Measurements from ENCODE around the gene CROCC.
"Not testable (repeated sequence)": the region's sequence is repeated elsewhere in the genome, so short reads cannot be mapped to it uniquely, and the experiment has no call there.

Gene CROCC

GRCh38 chr1:16931206-16931934 is 9.6 kb downstream of the CROCC start:
- H3K27me3 Mint-ChIP-seq (ENCODE audit: low read depth); H3K4me1 Mint-ChIP-seq (ENCODE audit: low read depth); H3K27ac Mint-ChIP-seq; DNase-seq (ENCODE audit: low spot score); H3K4me3 Mint-ChIP-seq; H3K9me3 Mint-ChIP-seq; H3K36me3 Mint-ChIP-seq (ENCODE audit: low read depth): not testable (repeated sequence)

GRCh38 chr1:16933945-16934344 is 12.2 kb downstream of the CROCC start:
- H3K4me1 Mint-ChIP-seq (ENCODE audit: low read depth); H3K27ac Mint-ChIP-seq; H3K27me3 Mint-ChIP-seq (ENCODE audit: low read depth); DNase-seq (ENCODE audit: low spot score); H3K4me3 Mint-ChIP-seq; H3K36me3 Mint-ChIP-seq (ENCODE audit: low read depth); H3K9me3 Mint-ChIP-seq: not testable (repeated sequence)

GRCh38 chr1:16936580-16936979 is 14.8 kb downstream of the CROCC start:
- H3K36me3 Mint-ChIP-seq (ENCODE audit: low read depth); H3K4me3 Mint-ChIP-seq; H3K9me3 Mint-ChIP-seq; H3K27ac Mint-ChIP-seq; DNase-seq (ENCODE audit: low spot score); H3K27me3 Mint-ChIP-seq (ENCODE audit: low read depth); H3K4me1 Mint-ChIP-seq (ENCODE audit: low read depth): not testable (repeated sequence)

- H3K9me3 Mint-ChIP-seq: no peaks in the 10 kb centered on the region
- no peaks in the 10 kb centered on the region for H3K36me3 Mint-ChIP-seq (ENCODE audit: low read depth)
- no peaks in the 10 kb centered on the region for H3K27me3 Mint-ChIP-seq (ENCODE audit: low read depth)
- DNase-seq (ENCODE audit: low spot score): no peak
- H3K4me3 Mint-ChIP-seq: no peak overlapping the region
- no peak overlapping the region for H3K27ac Mint-ChIP-seq
- no peaks in the 10 kb centered on the region for H3K4me1 Mint-ChIP-seq (ENCODE audit: low read depth)
These were observed 16.9 kb downstream of the CROCC start for GRCh38 chr1:16938351-16939321.

- not testable (repeated sequence) for H3K9me3 Mint-ChIP-seq; H3K27me3 Mint-ChIP-seq (ENCODE audit: low read depth); H3K27ac Mint-ChIP-seq; DNase-seq (ENCODE audit: low spot score); H3K4me1 Mint-ChIP-seq (ENCODE audit: low read depth); H3K4me3 Mint-ChIP-seq; H3K36me3 Mint-ChIP-seq (ENCODE audit: low read depth)
These were observed 17.9 kb downstream of the CROCC start for GRCh38 chr1:16939386-16940180.

- no peak overlapping the region for H3K27ac Mint-ChIP-seq
- H3K27me3 Mint-ChIP-seq (ENCODE audit: low read depth): no peaks in the 10 kb centered on the region
- DNase-seq (ENCODE audit: low spot score): no peak
- no peaks in the 10 kb centered on the region for H3K4me1 Mint-ChIP-seq (ENCODE audit: low read depth)
- H3K36me3 Mint-ChIP-seq (ENCODE audit: low read depth): no peaks in the 10 kb centered on the region
- no peak overlapping the region for H3K4me3 Mint-ChIP-seq
- H3K9me3 Mint-ChIP-seq: no peaks in the 10 kb centered on the region
These were observed 22.3 kb downstream of the CROCC start for GRCh38 chr1:16944038-16944437.

- not testable (repeated sequence) for H3K4me3 Mint-ChIP-seq; H3K36me3 Mint-ChIP-seq (ENCODE audit: low read depth); H3K9me3 Mint-ChIP-seq; DNase-seq (ENCODE audit: low spot score); H3K27me3 Mint-ChIP-seq (ENCODE audit: low read depth); H3K4me1 Mint-ChIP-seq (ENCODE audit: low read depth); H3K27ac Mint-ChIP-seq
These were observed 23.8 kb downstream of the CROCC start for GRCh38 chr1:16945512-16945911.

- not testable (repeated sequence) for H3K4me1 Mint-ChIP-seq (ENCODE audit: low read depth); DNase-seq (ENCODE audit: low spot score); H3K9me3 Mint-ChIP-seq; H3K36me3 Mint-ChIP-seq (ENCODE audit: low read depth); H3K27me3 Mint-ChIP-seq (ENCODE audit: low read depth); H3K4me3 Mint-ChIP-seq; H3K27ac Mint-ChIP-seq
These were observed 24.5 kb downstream of the CROCC start for GRCh38 chr1:16946185-16946584.

GRCh38 chr1:16946646-16947045 is 24.9 kb downstream of the CROCC start:
- Mint-ChIP-seq H3K9me3 (no peaks in the 10 kb centered on the region), H3K4me3 (no peak overlapping the region), H3K36me3 (ENCODE audit: low read depth) (no peaks in the 10 kb centered on the region), H3K27me3 (ENCODE audit: low read depth) (no peaks in the 10 kb centered on the region), H3K4me1 (ENCODE audit: low read depth) (peaks cover 2% of the 10 kb centered on the region), H3K27ac (no peak overlapping the region)
- DNase-seq (ENCODE audit: low spot score): no peak

GRCh38 chr1:16948282-16948891 is 26.7 kb downstream of the CROCC start:
- DNase-seq (ENCODE audit: low spot score); H3K4me1 Mint-ChIP-seq (ENCODE audit: low read depth); H3K9me3 Mint-ChIP-seq; H3K27ac Mint-ChIP-seq; H3K4me3 Mint-ChIP-seq; H3K27me3 Mint-ChIP-seq (ENCODE audit: low read depth); H3K36me3 Mint-ChIP-seq (ENCODE audit: low read depth): not testable (repeated sequence)

GRCh38 chr1:16949026-16949425 is 27.3 kb downstream of the CROCC start:
- not testable (repeated sequence) for H3K4me3 Mint-ChIP-seq; H3K4me1 Mint-ChIP-seq (ENCODE audit: low read depth); H3K36me3 Mint-ChIP-seq (ENCODE audit: low read depth); H3K27ac Mint-ChIP-seq; DNase-seq (ENCODE audit: low spot score); H3K27me3 Mint-ChIP-seq (ENCODE audit: low read depth); H3K9me3 Mint-ChIP-seq

GRCh38 chr1:16952376-16952775 is 30.6 kb downstream of the CROCC start:
- not testable (repeated sequence) for H3K27me3 Mint-ChIP-seq (ENCODE audit: low read depth)

GRCh38 chr1:16954579-16954978 is 32.8 kb downstream of the CROCC start:
- peaks cover 2% of the 10 kb centered on the region for H3K4me1 Mint-ChIP-seq (ENCODE audit: low read depth)
- DNase-seq (ENCODE audit: low spot score): no peak
- H3K9me3 Mint-ChIP-seq: no peaks in the 10 kb centered on the region
- H3K4me3 Mint-ChIP-seq: no peak overlapping the region
- no peak overlapping the region for H3K27ac Mint-ChIP-seq
- no peaks in the 10 kb centered on the region for H3K27me3 Mint-ChIP-seq (ENCODE audit: low read depth)
- H3K36me3 Mint-ChIP-seq (ENCODE audit: low read depth): no peaks in the 10 kb centered on the region

More at GRCh38 chr1:16952376-16952775, 30.6 kb downstream of the CROCC start:
- not testable (repeated sequence) for H3K36me3 Mint-ChIP-seq (ENCODE audit: low read depth); H3K4me1 Mint-ChIP-seq (ENCODE audit: low read depth); H3K27ac Mint-ChIP-seq; H3K4me3 Mint-ChIP-seq; DNase-seq (ENCODE audit: low spot score); H3K9me3 Mint-ChIP-seq
